Left hindlimb (tissue), 1 donor: Measurements from ENCODE around the gene PAK4.

Experiments
- DNase-seq: peaks from one replicate; pipeline ENCODE4 v3.0.0-alpha.2; 2018

Gene PAK4

DNA sequence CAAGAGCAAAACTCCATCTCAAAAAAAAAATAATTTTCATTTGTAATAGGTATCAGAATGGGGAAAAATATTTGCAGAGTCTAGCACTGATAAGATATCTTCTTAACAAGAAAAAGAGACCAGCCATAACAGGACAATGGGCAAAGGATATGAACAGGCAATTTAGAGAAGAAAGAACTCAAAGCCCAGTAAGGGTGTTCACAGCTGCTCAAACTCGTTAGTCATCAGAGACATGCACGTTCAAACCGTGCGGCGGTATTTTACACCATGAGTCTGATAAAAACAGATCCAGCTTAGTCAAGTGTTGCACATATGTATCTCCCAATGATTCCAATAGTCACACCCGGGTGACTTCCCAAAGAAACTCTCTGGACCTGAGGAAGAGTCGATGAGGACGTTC, 57.5 kb downstream of the PAK4 start:
- no peak for DNase-seq

DNA sequence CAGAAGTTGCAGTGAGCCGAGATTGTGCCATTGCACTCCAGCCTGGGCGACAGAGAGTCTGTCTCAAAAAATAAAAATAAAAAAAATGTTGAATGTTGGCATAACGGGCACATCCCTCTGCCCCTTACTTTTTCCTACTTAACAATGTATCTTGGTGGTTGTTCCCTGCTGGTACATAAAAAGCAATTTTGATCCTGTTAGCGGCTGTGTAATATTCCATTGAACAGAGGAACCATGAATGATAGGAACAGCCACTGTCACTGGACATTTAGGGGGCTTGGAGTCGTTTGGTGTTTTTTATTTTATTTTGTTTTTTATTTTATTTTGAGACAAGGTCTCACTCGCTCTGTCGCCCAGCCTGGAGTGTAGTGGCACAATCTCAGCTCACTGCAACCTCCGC, 60.8 kb downstream of the PAK4 start:
- no peak for DNase-seq

DNA sequence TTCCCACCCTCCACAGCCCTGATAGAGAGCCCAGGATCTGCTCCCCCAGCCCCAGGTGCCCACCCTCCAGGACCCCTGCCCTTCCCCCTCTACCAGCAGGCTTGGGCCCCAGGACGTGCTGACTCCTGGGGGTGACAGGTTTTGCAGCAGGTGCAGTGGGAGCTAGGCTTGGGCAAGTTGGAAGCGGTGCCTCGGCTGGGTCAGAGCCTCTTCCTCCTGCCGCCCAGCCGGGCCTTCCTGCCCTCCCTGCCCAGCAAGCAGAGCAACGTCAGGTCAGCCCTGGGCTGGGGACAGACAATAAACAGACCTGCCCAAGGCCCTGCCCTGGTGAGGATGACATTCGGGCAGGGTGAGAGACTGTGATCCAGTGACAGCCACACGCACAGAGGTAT, 62.0 kb downstream of the PAK4 start:
- no peak for DNase-seq

DNA sequence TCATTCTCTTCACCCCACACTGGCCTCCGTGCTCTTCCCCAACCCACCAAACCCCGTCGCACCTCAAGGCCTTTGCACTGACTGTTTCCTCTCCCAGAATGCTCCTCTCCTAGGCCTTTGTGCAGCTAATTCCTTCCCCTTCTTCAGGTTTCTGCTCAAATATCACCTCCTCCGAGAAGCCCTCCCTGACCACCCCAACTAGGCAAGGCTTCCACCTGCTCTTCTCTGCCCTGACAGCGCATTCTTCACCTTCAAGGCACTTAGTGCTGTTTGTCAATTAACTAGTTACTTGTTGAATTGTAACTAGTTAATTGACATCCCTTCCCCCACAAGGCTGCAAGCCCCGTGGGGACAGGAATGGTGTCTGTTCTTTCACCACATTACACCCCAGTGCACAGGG, 63.4 kb downstream of the PAK4 start:
- DNase-seq: no peak

DNA sequence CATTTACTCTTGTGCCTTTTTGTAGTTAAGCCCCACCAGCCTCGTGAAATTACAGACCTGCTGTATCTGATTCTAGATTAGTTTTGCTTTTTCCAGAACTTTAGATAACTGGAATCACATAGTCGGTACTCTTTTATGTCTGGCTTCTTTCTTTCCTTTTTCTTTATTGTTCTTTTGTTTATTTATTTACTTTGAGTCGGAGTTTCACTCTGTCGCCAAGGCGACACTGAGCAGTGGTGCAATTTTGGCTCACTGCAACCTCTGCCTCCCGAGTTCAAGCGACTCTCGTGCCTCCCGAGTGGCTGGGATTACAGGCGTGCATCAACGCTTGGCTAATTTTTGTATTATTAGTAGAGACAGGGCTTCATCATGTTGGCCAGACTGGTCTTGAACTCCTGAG, 65.2 kb downstream of the PAK4 start:
- no peak for DNase-seq

DNA sequence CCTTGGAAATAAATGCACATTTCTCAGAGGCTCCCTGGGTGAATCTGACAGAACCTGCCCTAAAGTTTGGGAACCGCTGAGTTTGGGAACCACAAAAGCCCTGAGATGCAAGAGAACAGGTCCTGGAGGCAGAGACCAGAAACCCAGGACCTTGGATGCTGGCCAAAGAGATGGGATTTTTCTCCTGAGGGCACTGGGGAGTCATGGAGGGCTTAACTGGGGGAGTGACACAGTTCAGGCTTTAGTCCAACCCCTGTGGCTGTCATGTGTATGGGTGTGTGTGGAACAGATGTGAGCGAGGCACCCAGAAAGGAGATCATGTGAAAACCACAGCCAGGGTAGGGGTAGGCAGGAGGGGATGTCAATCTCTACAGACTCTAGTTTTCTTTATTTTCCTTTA, 67.3 kb downstream of the PAK4 start:
- DNase-seq: peak; percentile 20

DNA sequence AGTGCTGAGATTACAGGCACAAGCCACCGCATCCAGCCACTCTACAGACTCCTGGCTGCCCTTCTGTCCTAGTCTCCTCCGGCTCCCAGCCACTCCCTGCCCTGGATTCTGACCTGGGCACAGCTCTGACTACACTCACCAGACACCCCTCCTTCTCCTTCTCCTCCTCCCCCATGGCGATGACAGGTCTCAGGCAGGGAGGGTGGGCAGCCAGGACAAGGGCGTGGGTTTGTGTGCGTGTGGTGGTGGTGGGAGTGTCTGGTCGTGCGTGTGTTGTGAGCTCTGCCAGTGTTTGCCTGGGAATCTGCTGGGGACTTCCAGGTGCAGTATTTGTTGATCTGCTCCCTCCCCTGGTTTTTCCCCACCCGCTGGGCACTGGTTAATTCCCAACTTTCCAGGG, 68.2 kb downstream of the PAK4 start:
- DNase-seq: peak; percentile 8

DNA sequence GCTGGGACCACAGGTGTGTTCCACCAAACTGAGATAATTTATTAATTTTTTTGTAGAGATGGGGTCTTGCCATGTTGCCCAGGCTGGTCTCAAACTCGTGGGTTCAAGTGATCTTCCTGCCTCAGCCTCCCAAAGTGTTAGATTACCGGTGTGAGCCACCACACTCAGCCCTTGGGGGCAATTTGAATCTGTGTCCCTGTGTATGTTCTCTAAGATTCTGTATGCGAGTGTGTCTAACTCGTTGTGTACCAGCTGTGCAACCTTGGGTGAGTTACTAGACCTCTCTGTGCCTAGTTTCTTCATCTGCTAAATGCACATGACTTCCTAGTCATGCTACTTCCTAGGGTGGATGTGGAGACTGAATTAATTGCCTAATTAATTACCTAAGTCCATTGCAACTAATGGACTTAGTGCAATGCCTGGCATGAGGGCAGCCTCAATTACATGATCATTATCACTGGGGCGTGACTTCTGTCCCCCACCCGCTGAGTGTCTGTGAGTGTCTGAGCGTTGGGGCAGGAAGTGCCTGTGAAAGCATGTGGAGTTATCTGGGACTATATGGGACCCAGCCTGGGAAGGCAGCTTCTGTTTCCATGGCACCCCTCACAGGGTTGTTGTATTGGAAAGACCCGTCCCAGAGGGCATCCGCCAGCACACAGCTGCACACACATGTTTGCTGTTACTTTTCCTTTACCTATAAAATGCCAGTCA, 69.4 kb downstream of the PAK4 start:
- DNase-seq: peak; percentile 27

DNA sequence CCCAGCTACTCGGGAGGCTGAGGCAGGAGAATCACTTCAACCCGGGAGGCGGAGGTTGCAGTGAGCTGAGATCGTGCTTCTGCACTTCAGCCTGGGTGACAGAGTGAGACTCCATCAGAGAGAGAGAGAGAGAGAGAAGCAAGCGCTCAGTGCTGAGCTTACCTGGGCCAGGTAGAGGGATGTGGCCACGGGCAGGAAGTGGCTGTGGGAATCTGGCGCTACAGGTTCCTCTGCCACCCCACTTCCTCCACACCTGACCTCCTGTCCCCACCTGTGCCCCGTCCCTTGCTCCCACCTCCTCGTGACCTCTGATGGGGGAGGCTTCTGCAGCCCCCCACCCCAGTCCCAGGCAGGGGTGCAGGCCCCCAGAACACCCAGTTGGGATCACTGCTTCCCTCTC, 70.2 kb downstream of the PAK4 start:
- DNase-seq: peak; percentile 12

DNA sequence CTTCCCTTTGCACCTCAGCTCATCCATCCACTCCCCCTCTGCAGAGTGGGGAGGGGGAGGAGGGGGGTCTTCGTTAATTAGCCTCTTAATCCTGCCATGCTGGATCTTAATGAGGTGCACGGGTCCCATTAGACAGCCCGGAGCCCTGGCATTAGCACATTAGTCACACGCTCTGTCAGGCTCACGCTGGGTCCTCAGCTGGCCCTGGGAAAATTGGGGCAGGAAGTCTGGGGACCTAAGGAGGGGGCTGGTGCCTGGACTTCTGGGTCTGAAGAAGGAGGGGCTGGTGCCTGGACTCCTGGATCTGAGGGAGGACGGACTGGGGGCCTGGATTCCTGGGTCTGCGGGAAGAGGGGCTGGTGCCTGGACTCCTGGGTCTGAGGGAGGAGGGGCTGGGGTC, 70.7 kb downstream of the PAK4 start:
- DNase-seq: peak; percentile 8

DNA sequence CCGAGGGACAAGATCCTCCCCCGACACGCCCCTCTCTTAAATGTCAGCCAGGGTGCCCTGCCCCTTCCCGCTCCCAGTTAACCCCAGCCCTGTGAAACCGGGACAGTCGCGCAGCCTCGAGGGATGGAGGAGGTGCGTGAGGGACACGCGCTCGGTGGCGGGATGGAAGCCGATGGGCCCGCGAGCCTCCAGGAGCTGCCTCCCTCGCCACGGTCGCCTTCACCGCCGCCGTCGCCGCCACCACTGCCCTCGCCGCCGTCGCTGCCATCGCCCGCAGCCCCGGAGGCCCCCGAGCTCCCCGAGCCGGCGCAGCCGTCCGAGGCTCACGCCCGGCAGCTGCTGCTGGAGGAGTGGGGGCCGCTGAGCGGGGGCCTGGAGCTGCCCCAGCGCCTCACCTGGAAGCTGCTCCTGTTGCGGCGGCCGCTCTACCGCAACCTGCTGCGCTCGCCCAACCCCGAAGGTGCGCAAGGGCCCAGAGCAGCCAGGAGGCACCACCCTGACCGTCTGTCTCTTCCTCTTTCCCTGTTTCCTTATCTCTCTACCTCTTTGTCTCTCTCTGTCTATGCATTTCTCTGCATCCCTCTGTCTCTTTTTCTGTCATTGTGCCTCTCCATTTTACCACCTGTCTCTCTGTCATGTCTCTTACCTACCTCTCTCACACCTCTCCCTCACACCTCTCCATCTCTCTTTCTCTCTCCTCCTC, 71.4 kb downstream of the PAK4 start, which contains the start of gene NCCRP1:
Gene NCCRP1 (plus strand): TSS at position 105 of the 703 bp plus-strand sequence. CDS start 19 bp downstream, at position 124.
- DNase-seq: peak; percentile 23

DNA sequence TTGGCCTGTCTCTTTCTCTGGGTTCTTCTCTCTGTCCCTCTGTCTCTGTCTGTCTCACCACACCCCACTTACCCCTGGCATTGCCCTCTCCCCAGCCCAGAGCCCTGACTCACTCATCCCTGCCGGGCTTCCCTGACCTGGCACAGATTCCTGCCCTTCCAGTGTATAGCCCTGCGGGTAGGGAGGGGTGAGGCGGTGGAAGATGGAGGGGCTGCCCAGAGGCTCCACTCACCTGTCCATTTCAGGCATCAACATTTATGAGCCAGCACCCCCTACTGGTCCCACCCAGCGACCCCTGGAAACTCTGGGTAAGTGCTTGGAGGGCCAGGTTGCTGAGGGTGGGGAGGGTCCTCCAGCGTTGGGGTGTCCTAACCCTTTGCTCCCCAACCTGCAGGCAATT, 72.2 kb downstream of the PAK4 start:
- DNase-seq: peak; percentile 23

DNA sequence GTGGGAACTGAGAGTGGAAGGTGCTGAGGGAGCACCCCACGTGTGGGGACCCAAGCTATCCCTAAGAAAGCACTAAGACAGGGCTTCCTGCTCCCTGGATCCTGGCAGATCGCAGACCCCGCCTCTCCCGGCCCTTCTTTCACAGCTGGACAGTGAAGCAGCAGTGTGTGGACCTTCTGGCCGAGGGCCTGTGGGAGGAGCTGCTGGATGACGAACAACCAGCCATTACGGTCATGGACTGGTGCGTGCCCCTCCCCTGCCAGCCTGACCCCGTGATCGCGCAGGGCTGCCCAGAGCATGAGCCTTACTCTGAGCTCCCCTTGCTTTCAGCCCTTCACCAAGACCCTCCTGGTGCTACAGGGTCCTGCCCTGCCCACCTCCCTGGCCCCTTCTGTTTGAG, 73.4 kb downstream of the PAK4 start:
- peak; percentile 67 for DNase-seq

DNA sequence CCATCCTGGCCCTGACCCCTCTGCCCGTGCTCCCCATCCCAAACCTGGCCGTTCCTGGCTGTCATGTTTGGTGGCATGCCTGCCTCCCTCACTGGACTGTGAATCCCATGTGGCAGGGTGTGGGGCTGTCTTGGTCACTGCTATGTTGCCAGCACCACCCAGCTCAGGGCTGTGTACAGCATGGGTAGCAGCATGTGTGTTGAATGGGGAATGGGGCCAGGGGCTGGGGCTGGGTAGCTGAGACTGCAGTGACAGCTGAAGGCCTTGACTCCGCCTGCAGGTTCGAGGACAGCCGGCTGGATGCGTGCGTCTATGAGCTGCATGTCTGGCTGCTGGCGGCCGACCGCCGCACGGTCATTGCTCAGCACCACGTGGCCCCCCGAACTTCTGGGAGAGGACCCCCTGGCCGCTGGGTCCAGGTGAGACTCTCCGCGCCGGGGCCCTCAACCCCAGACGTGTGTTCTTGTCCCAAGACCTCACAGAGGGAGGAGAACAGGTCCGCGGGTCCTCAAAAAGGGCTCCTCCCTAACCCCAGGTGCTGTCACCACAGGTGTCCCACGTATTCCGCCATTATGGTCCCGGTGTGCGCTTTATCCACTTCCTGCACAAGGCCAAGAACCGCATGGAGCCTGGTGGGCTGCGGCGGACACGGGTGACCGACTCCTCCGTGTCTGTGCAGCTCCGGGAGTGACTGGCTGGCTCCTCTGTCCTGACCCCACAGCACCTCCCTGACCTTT, 74.6 kb downstream of the PAK4 start:
- DNase-seq: peak; percentile 26

DNA sequence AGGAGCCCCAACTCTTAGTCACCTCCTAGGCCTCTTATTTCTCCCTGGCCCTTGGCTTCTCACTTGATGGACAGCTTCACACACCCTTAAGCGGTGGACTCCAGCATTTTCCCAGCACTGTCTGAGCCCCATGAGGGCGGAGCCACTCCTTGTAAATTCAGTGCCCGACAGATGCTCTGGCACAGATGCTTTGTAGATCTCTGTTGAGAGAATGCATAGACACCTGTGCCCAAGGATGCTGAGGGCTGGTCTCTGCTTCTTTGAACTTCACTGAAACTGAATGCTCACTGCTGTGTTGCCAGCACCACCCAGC, 75.2 kb downstream of the PAK4 start:
- peak; percentile 10 for DNase-seq

DNA sequence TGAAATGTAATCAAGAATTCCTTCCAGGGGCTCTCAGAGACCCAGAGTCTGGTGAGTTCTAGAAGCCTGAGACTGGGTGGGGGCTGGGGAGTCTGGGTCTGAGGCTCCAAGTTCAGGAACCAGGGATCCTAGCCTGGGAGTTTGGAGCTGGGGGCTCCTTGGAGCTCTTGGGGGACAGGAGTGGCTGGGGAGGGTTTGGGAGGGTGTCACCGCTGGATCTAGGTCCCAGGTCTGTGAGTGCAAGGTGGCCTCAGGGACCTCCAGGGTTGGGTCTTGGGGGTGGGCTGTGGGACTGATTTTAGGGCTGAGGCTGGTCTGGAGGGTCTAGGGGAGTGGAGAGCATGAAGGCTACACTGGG, 77.4 kb downstream of the PAK4 start:
- no peak for DNase-seq

DNA sequence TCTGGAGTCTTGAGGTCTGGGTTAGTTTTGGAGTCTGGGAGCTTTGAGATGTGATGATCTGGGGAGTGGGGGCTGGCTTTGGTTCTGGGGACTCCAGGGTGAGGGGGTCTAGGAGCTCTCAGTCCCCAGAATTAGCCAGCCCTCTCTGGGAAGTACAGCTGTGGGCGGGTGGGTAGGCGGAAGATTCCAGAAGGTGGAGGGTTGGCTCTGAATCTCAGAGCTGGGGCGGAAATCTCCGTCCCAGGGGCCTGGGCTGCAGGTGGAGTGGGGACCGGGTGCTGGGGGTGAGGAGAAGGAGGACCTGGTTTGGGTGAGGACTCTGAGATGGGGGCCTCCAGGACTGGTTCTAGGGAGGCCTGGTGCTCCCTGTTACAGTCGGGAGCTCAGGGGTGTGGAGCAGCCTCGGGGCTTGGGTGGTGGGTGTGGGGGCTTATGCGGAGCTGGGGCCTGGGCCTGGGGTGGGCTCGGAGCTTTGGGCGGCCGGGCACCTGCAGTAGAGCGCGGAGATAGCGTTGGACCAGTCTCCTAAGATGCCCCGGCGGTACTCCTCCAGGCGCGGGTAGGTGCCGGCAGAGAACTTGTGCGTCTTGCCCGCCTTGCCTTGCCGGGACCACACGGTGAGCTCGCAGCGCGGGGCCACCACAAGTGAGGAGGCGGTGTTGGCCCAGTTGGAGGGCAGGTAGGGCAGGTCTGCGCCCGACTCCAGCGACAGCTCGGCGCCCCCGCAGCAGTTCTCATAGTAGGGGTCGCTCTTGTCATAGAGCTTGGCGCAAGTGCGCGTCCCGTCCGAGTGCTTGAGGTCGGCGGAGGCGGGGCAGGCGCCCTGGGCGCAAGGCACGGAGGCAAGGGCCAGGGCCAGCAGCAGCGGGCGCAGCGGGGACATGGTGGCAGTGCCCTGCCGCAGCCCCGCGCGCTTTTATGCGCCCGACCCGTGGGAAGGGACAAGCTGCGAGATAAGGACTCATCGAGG, 78.1 kb downstream of the PAK4 start, which contains the start of gene SYCN:
Gene SYCN (minus strand): TSS at position 892 of the 970 bp plus-strand sequence. CDS start 9 bp downstream, at position 883.
- no peak for DNase-seq

DNA sequence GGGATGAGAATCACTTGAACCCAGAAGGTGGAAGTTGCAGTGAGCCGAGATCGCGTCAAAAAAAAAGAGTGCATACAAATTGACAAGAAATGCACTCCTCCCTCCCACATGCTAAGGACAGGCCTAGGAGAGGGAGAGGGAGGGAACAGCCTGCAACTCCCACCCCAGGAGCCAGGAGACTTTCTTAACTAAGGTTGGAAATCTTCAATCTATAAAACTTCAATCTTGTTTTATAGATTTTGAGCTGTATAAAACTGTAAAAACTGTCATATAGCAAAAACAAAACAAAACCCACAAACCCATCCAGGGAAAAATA, 79.8 kb downstream of the PAK4 start:
- no peak for DNase-seq

DNA sequence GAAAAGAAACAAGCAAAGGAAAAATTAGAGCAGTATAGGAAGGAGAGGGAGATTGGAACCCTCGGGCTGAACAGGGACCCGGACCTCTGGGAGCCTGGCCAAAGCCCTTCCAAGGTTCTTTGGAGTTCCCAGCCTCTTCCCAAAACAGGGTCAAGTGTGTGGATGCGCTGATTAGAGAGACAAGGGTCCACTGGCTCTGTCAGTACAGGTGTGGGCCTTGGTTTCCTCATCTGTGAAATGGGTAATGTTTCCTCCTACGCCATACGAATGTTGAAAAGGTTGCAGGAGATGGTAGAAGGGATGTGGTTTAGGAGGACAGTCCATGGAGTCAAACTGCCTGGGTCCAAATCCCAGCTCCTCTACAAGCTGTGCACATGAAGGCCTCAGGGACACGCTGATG, 80.5 kb downstream of the PAK4 start:
- DNase-seq: no peak

DNA sequence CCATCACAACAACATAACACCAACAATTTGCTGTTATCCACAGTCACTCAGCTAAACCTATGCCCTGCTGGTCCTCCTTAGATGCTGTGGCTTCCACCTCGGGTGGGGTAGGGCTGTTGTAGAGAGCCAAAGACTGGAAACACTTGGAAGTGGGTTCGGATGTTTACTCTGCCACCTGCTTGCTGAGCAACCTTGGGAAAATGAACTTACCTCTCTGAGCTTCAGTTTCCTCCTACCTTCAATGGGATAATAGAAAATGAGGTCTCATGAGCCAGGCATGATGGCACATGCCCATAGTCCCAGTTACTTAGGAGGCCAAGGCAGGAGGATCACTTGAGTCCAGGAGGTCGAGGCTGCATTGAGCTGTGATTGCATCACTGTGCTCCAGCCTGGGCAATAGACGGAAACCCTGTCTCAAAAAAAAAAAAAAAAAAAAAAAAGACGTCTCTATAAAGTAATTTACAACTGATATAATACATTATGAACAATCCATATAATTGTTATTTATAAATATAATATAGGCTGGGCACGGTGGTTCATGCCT, 81.8 kb downstream of the PAK4 start:
- DNase-seq: no peak

DNA sequence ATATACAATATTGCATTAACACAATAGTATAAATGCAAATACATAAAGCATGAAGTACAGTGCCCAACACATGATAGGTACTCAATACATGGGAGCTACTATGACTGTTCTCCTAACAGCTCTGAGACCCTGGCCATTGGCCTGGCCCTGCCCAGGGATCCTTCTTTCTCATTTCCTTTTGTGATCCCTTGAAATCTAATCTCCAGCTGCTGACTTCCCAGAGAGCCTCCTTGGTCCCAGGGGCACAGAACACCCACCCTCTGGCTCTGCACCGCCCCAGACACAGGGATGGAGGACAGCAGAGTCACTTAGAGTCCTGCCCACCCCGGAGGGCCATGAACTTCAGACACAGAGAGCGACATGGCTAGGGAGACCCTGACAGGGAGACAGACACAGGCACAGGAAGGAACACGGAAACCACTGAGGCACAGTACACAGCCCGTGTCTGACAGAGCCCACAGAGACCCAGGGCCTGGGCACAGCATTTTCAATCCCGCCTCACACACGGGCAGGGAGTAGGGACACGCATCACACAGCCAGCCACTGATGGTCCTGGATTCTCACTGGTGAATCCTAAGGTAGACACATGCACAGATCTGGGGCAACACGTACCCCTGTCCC, 82.7 kb downstream of the PAK4 start:
- no peak for DNase-seq

DNA sequence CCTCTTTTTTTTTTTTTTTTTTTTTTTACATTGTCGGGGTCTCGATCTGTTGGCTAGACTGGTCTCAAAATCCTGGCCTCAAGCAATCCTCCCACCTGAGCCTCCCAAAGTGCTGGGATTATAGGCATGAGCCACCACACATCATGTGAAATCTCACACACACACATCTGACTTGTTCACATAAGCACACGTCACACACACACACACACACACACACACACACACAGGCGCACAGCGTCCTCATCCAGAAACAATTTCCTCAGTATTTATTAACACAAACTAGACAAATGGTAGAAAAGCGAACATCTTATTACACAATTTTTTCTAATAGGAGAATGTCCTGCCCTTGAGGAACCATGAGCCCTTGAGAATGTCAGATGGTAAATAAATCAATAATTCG, 83.6 kb downstream of the PAK4 start:
- no peak for DNase-seq
